Prostate gland (tissue), 2 donors: ENCODE data around the gene CSNK1E.

Experiments
- CTCF ChIP-seq, 4 experiments: fragments of 200-600 bp in 2 of 4; fragments of 450-650 bp in 2 of 4; sonication (generic) in 2 of 4; IDR thresholded peaks; 1 replicate in 3 of 4; 2 replicates in 1 of 4; pipeline ENCODE4 v1.5.1; 2016 to 2019; ENCODE audit warnings: antibody characterized with exemption in 4 of 4, mild to moderate bottlenecking in 2 of 4, moderate library complexity in 2 of 4
- POLR2A ChIP-seq: fragments of 450-650 bp; IDR thresholded peaks from one replicate; pipeline ENCODE4 v1.6.1; 2016; ENCODE audit warnings: antibody characterized with exemption, mild to moderate bottlenecking

- peak; percentile 12 for TF ChIP-seq POLR2A
- no peak for TF ChIP-seq CTCF (IDR thresholded peaks at IDR 0.05)
Measured at GRCh38 chr22:38312261-38312800, 4.9 kb downstream of the CSNK1E start.
